A549 (cell line): ENCODE results near the gene LUZP4. TPM values are rescaled to one million over a fixed set of nuclear protein-coding genes. Genes with fewer than 3 reads are reported as not detected.

Source experiments
- ATAC-seq, 2 experiments: fragments of 200-7000 bp in 1 of 2; fragments of >200 bp in 1 of 2; cut with Nextera tagmentation in 1 of 2; cut with Tn5 transposase in 1 of 2; 3 replicates each; pipeline versions ENCODE4 v1.8.0 to v1.9.1; 2018 to 2020; ENCODE audit warnings: mild to moderate bottlenecking in 1 of 2, moderate library complexity in 1 of 2
- CTCF ChIA-PET: fragments of 300-600 bp; sonication (Branson Sonifier 250); formaldehyde crosslinking; extraction: SDS; loops from one replicate; lab custom pipeline; 2021; ENCODE audit warnings: antibody characterized with exemption, inconsistent platforms; lab: Yijun Ruan, JAX
- POLR2A ChIA-PET: fragments of 350-600 bp; formaldehyde crosslinking; extraction: SDS; loops from one replicate; lab custom pipeline; 2021; ENCODE audit warnings: antibody characterized with exemption, inconsistent platforms; lab: Yijun Ruan, JAX
- DNase-seq, 2 experiments: peaks; one replicate each; pipeline versions ENCODE4 v3.0.0 to v3.0.0-alpha.2; 2011 to 2016; ENCODE audit warnings: low read depth in 1 of 2, low spot score in 1 of 2
- FAIRE-seq: peaks from 2 replicates; lab custom pipeline; 2011; peaks lifted over from hg19 to GRCh38; lab: Jason Lieb, UNC
- H3K27ac ChIP-seq, 2 experiments: fragments of >200 bp; sonication (Bioruptor Twin); formaldehyde crosslinking; 3 replicates each; pipeline ENCODE4 v1.5.1; 2016 to 2017
- H3K4me1 ChIP-seq: fragments of >200 bp; sonication (Bioruptor Twin); formaldehyde crosslinking; 3 replicates; pipeline ENCODE4 v1.6.1; 2016
- H3K4me2 ChIP-seq: fragments of >200 bp; sonication (Bioruptor Twin); formaldehyde crosslinking; 3 replicates; pipeline ENCODE4 v1.6.1; 2016
- H3K4me3 ChIP-seq: fragments of >200 bp; sonication (Bioruptor Twin); formaldehyde crosslinking; 3 replicates; pipeline ENCODE4 v1.5.1; 2016
- H3K9me3 ChIP-seq: fragments of >200 bp; sonication (Bioruptor Twin); formaldehyde crosslinking; 3 replicates; pipeline ENCODE4 v1.6.1; 2016
- BHLHE40 ChIP-seq: IDR thresholded peaks from 2 replicates; pipeline ENCODE4 v1.6.1; 2012; ENCODE audit warnings: low read depth, low read length, inconsistent platforms
- CBX8 ChIP-seq: fragments of 200-600 bp; sonication (generic); IDR thresholded peaks from 2 replicates; pipeline ENCODE4 v1.6.1; 2016
- CHD2 ChIP-seq: fragments of 150-350 bp; IDR thresholded peaks from 2 replicates; pipeline ENCODE4 v1.6.1; 2014; ENCODE audit warnings: low read length; ENCODE audit not compliant: partially characterized antibody
- CHD4 ChIP-seq: fragments of 200-600 bp; sonication (generic); IDR thresholded peaks from 2 replicates; pipeline ENCODE4 v1.6.1; 2016; ENCODE audit warnings: antibody characterized with exemption, mild to moderate bottlenecking, borderline replicate concordance
- ELK1 ChIP-seq: fragments of 150-350 bp; IDR thresholded peaks from 2 replicates; pipeline ENCODE4 v1.6.1; 2014; ENCODE audit warnings: low read depth, mild to moderate bottlenecking, low read length
- ESRRA ChIP-seq: fragments of 150-350 bp; IDR thresholded peaks from 2 replicates; pipeline ENCODE4 v1.6.1; 2014; ENCODE audit warnings: mild to moderate bottlenecking, low read length, borderline replicate concordance
- FOSL2 ChIP-seq, 2 experiments: fragments of 450-650 bp in 1 of 2; fragments of >200 bp in 1 of 2; sonication (Bioruptor Twin) in 1 of 2; formaldehyde crosslinking; IDR thresholded peaks; 2 replicates each; pipeline versions ENCODE4 v1.5.0 to v1.6.1; 2016 to 2020; ENCODE audit warnings: mild to moderate bottlenecking in 1 of 2, moderate library complexity in 1 of 2
- FOXS1 ChIP-seq: fragments of 250-450 bp; sonication (Bioruptor Pico); IDR thresholded peaks from 2 replicates; pipeline ENCODE4 v1.5.0; 2020; ENCODE audit warnings: mild to moderate bottlenecking, moderate library complexity
- JUNB ChIP-seq: fragments of >200 bp; sonication (Bioruptor Twin); formaldehyde crosslinking; IDR thresholded peaks from 2 replicates; pipeline ENCODE4 v1.6.1; 2016
- MAZ ChIP-seq: fragments of 150-350 bp; IDR thresholded peaks from 2 replicates; pipeline ENCODE4 v1.6.1; 2014; ENCODE audit warnings: antibody characterized with exemption, low read depth, low read length, borderline replicate concordance
- NPAS2 ChIP-seq: fragments of 250-450 bp; sonication (Bioruptor Pico); IDR thresholded peaks from 2 replicates; pipeline ENCODE4 v1.8.0; 2022; ENCODE audit warnings: mild to moderate bottlenecking, moderate library complexity, borderline replicate concordance
- PBX3 ChIP-seq: IDR thresholded peaks from 2 replicates; pipeline ENCODE4 v1.6.1; 2012
- RFX5 ChIP-seq: fragments of 450-650 bp; IDR thresholded peaks from 2 replicates; pipeline ENCODE4 v1.7.1; 2014; ENCODE audit warnings: antibody characterized with exemption, mild to moderate bottlenecking, moderate library complexity
- SREBF2 ChIP-seq: fragments of 450-650 bp; IDR thresholded peaks from 2 replicates; pipeline ENCODE4 v1.6.1; 2014; ENCODE audit warnings: mild to moderate bottlenecking, moderate library complexity
- TP53 ChIP-seq: fragments of 250-450 bp; sonication (Bioruptor Pico); IDR thresholded peaks from 2 replicates; pipeline ENCODE4 v1.5.0; 2021; ENCODE audit warnings: mild to moderate bottlenecking, moderate library complexity
- ZC3H11A ChIP-seq: fragments of 450-650 bp; IDR thresholded peaks from 2 replicates; pipeline ENCODE4 v1.6.1; 2014; ENCODE audit warnings: antibody characterized with exemption, mild to moderate bottlenecking
- WGBS: methylation state at CpG from one replicate; pipeline ENCODE4 v1.1.6; 2017; ENCODE audit errors: missing lambda C conversion rate; 5-methylcytosine and 5-hydroxymethylcytosine counted together
- polyA plus RNA-seq, 4 experiments: library from polyadenylated mRNA; depleted of rRNA in 3 of 4; stranded (reverse); fragments of >200 nt; fragmentation: RNase III in 1 of 4; extraction: RNeasy Plus Mini Kit Qiagen cat#74134 plus additional on column Dnase treatment in 1 of 4; gene quantifications; 2 replicates in 3 of 4; 3 replicates in 1 of 4; pipeline ENCODE4 v1.2.3, GENCODE V29; 2011 to 2017
- TF ChIP-seq, protein P1 (sequence below): fragments of 250-450 bp; sonication (Bioruptor Pico); IDR thresholded peaks from 2 replicates; pipeline ENCODE4 v1.5.0; 2021; ENCODE audit warnings: mild to moderate bottlenecking, moderate library complexity, borderline replicate concordance
- TF ChIP-seq, protein P2 (sequence below): fragments of >200 bp; sonication (Bioruptor Twin); formaldehyde crosslinking; IDR thresholded peaks from 2 replicates; pipeline ENCODE4 v1.6.1; 2016

The LUZP4 gene
- polyA plus RNA-seq, 2 of the 4 experiments (the other 2 are of a cell fraction): not detected

- TF ChIP-seq MAZ (no peak), FOSL2 (IDR thresholded peaks at IDR 0.05) (no peak), FOSL2 (CRISPR knock-in tag; IDR thresholded peaks at IDR 0.05) (no peak), CBX8 (no peak), TP53 (CRISPR knock-in tag) (no peak), ELK1 (no peak)
- TF ChIP-seq, protein P1, sequence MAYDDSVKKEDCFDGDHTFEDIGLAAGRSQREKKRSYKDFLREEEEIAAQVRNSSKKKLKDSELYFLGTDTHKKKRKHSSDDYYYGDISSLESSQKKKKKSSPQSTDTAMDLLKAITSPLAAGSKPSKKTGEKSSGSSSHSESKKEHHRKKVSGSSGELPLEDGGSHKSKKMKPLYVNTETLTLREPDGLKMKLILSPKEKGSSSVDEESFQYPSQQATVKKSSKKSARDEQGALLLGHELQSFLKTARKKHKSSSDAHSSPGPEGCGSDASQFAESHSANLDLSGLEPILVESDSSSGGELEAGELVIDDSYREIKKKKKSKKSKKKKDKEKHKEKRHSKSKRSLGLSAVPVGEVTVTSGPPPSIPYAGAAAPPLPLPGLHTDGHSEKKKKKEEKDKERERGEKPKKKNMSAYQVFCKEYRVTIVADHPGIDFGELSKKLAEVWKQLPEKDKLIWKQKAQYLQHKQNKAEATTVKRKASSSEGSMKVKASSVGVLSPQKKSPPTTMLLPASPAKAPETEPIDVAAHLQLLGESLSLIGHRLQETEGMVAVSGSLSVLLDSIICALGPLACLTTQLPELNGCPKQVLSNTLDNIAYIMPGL (CRISPR knock-in tag): no peak
- TF ChIP-seq, all 56 proteins: peak for 0
- Histone ChIP-seq H3K4me2 (no peak overlapping the region), H3K9me3 (no peaks in the 10 kb centered on the region), H3K27ac (0 out of 6 replicates have a peak overlapping the region, but pooled peaks of 1 of the 2 experiments have one; percentile 19), H3K4me3 (no peak overlapping the region), H3K4me1 (0 out of 3 replicates have a peak, but pooled peaks cover 3% of the 10 kb centered on the region)
- DNase-seq (no peak), ATAC-seq (no peak), FAIRE-seq (no peak)
- 81% methylated on average over 6 of the region's 6 CpGs for WGBS
- ChIA-PET CTCF (interaction anchor here (1.1 to 1.9 kb wide), 2 partner anchors 310 to 357 kb away, joined by 3 to 6 read pairs; no protein-coding TSS in a partner anchor), POLR2A (no interaction called here)
Measured at GRCh38 chrX:115333446-115333845, 43.9 kb downstream of the LUZP4 start.

GRCh38 chrX:115337491-115338144, 48.1 kb downstream of the LUZP4 start:
- no peak for FAIRE-seq
- DNase-seq: no peak

DNA sequence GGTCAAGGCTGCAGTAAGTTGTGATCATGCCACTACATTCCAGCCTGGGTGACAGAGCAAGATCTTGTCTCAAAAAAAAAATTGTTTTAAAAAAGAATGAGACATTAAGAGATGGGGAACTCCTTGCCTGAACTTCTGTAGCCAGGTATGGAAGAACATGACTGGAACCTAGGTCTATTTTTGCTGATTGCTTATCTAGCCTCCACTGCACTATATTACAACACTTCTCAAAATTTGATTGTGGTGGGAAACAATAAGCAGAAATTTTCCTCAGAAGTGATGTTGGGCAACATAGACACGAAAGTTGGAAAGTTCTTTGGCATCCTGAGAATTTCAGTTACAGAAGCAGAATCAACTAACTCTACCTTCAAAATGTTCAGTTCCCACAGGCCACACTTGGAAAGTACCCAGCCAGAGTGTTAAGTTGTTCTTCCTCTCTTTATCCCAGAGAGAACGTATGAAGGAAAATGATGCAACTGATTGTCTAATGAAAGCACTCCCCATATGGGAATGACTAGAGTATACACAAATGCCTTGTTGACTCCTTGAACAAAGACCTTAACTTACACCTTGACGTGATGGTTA, 50.0 kb downstream of the LUZP4 start:
- 84% methylated on average over 3 of the region's 3 CpGs for WGBS
- DNase-seq (no peak), ATAC-seq (no peak)
- no peaks in the 10 kb centered on the region for H3K9me3 ChIP-seq
- H3K4me3 ChIP-seq: no peak overlapping the region
- peaks cover 48% of the 10 kb centered on the region for H3K4me1 ChIP-seq
- H3K4me2 ChIP-seq: no peak overlapping the region
- peak overlapping the region in 1 of 2 experiments; percentile 22; a peak in 1 of 6 replicates for H3K27ac ChIP-seq
- no peak for TF ChIP-seq ESRRA
- TF ChIP-seq SREBF2: no peak
- no peak for TF ChIP-seq CHD4
- TF ChIP-seq, protein P2, sequence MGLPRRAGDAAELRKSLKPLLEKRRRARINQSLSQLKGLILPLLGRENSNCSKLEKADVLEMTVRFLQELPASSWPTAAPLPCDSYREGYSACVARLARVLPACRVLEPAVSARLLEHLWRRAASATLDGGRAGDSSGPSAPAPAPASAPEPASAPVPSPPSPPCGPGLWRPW: no peak
- TF ChIP-seq CBX8: no peak
- TF ChIP-seq, protein P1 (CRISPR knock-in tag): no peak
- TF ChIP-seq ELK1: no peak
- no peak for TF ChIP-seq RFX5
- TF ChIP-seq NPAS2 (CRISPR knock-in tag): no peak
- TF ChIP-seq BHLHE40: no peak
- no peak for TF ChIP-seq FOXS1
- no peak for TF ChIP-seq ZC3H11A
- TF ChIP-seq, all 56 proteins: peak for 0
- CTCF ChIA-PET: interaction anchor here (1.1 to 2.2 kb wide), 3 partner anchors 9 to 303 kb away, joined by 3 to 9 read pairs (median 5); no protein-coding TSS in a partner anchor
- POLR2A ChIA-PET: no interaction called here
- FAIRE-seq: no peak

More at GRCh38 chrX:115337491-115338144, 48.1 kb downstream of the LUZP4 start:
- peaks cover 29% of the 10 kb centered on the region for H3K4me1 ChIP-seq
- ChIA-PET POLR2A (interaction anchor here (0.6 kb wide), 1 partner anchor 223 kb away, joined by 3 read pairs; the partner anchor contains the start of gene PLS3), CTCF (interaction anchor here (2.2 kb wide), 1 partner anchor 305 kb away, joined by 9 read pairs; no protein-coding TSS in a partner anchor)
- no peak overlapping the region for H3K27ac ChIP-seq
- no peak overlapping the region for H3K4me3 ChIP-seq
- ATAC-seq: no peak
- TF ChIP-seq ESRRA (no peak), CHD2 (no peak), PBX3 (no peak), JUNB (no peak), TP53 (CRISPR knock-in tag) (no peak)
- TF ChIP-seq, protein P2: no peak
- H3K4me2 ChIP-seq: no peak overlapping the region
- WGBS: 91% methylated on average over 5 of the region's 5 CpGs
- H3K9me3 ChIP-seq: no peaks in the 10 kb centered on the region
